Umbilical cord (tissue), 2 donors: ENCODE results near the gene ATP5F1E. TPM values are rescaled to one million over a fixed set of nuclear protein-coding genes. Genes with fewer than 3 reads are reported as not detected.
"Not testable (repeated sequence)": the region's sequence is repeated elsewhere in the genome, so short reads cannot be mapped to it uniquely, and the experiment has no call there.

ENCODE experiments used
- DNase-seq: peaks from one replicate; pipeline ENCODE4 v3.0.0-alpha.2; 2015; ENCODE audit warnings: low spot score
- total RNA-seq: library from RNA; depleted of rRNA; stranded (reverse); fragments of >200 nt; gene quantifications from one replicate; pipeline ENCODE4 v1.2.3, GENCODE V29; 2014; ENCODE audit warnings: low replicate concordance; ENCODE audit not compliant: insufficient read depth

ATP5F1E gene
- total RNA-seq, 1 donor from 2014 or later = 34.7 TPM

- DNase-seq = no peak
Observed at GRCh38 chr20:58990651-58991445, 41.3 kb downstream of the ATP5F1E start.

- no peak for DNase-seq
Observed at GRCh38 chr20:58989196-58989595, 42.9 kb downstream of the ATP5F1E start.

- no peak for DNase-seq
Observed at GRCh38 chr20:58988565-58988882, 43.6 kb downstream of the ATP5F1E start.

- DNase-seq = no peak
Observed at GRCh38 chr20:58987790-58988564, 44.2 kb downstream of the ATP5F1E start.

GRCh38 chr20:58986968-58987517 is 45.1 kb downstream of the ATP5F1E start:
- no peak for DNase-seq

- DNase-seq = no peak
Observed at GRCh38 chr20:58986286-58986967, 45.7 kb downstream of the ATP5F1E start.

GRCh38 chr20:58985656-58986055 is 46.5 kb downstream of the ATP5F1E start:
- no peak for DNase-seq

- no peak for DNase-seq
Observed at GRCh38 chr20:58984691-58985090, 47.4 kb downstream of the ATP5F1E start.

- not testable (repeated sequence) for DNase-seq
Observed at GRCh38 chr20:58983115-58983468, 49.0 kb downstream of the ATP5F1E start.

- no peak for DNase-seq
Observed at GRCh38 chr20:58982406-58983114, 49.6 kb downstream of the ATP5F1E start.

GRCh38 chr20:58981628-58982364 is 50.3 kb downstream of the ATP5F1E start:
- DNase-seq = peak; percentile 37

GRCh38 chr20:58980711-58981627 is 51.2 kb downstream of the ATP5F1E start, which contains the start of gene NELFCD:
Gene NELFCD (plus strand): TSS chr20:58981256. CDS start chr20:58981310, 54 bp downstream.
- DNase-seq = peak; percentile 89

GRCh38 chr20:58978351-58979190 is 53.6 kb downstream of the ATP5F1E start:
- no peak for DNase-seq

- no peak for DNase-seq
Observed at GRCh38 chr20:58976061-58976730, 55.9 kb downstream of the ATP5F1E start.
